ENCODE data around the gene SLC22A12.

The SLC22A12 gene

GRCh38 chr11:64603411-64604110 is 12.5 kb downstream of the SLC22A12 start:
- H4K91ac ChIP-seq (ENCODE audit: low read depth, low read length, poor library complexity): no peak overlapping the region
- H4K8ac ChIP-seq (ENCODE audit: low read depth, low read length): no peak overlapping the region
- H3K23ac ChIP-seq (ENCODE audit: low read depth, low read length, poor library complexity): peak overlapping the region; percentile 18
- no CpG with 5 or more reads among the region's 10 CpGs for WGBS, 2 donors (ENCODE audit: extremely low coverage in 2 of 2, insufficient read length in 2 of 2, insufficient replicate concordance in 1 of 2)
- no peak overlapping the region for H2BK12ac ChIP-seq (ENCODE audit: low read length)
- no peak overlapping the region for H3K9ac ChIP-seq (ENCODE audit: low read depth, low read length, poor library complexity)
- no peaks in the 10 kb centered on the region for H3K9me3 ChIP-seq (replicated peaks in 1 of 2; ENCODE audit: control insufficient read depth in 2 of 2, insufficient read depth in 1 of 2, low read depth in 1 of 2, low read length in 2 of 2)
- no peak overlapping the region for H3K4me2 ChIP-seq (ENCODE audit: insufficient read depth, low read length, poor library complexity, severe bottlenecking)
- H3K4ac ChIP-seq (ENCODE audit: low read length): no peak overlapping the region
- H2BK15ac ChIP-seq (ENCODE audit: low read length): peak overlapping the region; percentile 0
- H3K27me3 ChIP-seq (ENCODE audit: control insufficient read depth in 3 of 3, insufficient read depth in 3 of 3, low read depth in 1 of 3, low read length in 3 of 3): peaks cover 0 to 2% (median 0%) of the 10 kb centered on the region in 3 experiments
- H3K79me1 ChIP-seq (ENCODE audit: low read depth, low read length): no peaks in the 10 kb centered on the region
- H3K14ac ChIP-seq (ENCODE audit: low read length): no peak overlapping the region
- no peak overlapping the region for H2AFZ ChIP-seq (ENCODE audit: low read length)
- H3K18ac ChIP-seq (ENCODE audit: low read length): peak overlapping the region; percentile 54
- H3K4me1 ChIP-seq (ENCODE audit: control insufficient read depth in 2 of 2, insufficient read depth in 1 of 2, low read depth in 1 of 2, low read length in 2 of 2): peaks cover 10 to 28% of the 10 kb centered on the region in 2 donors
- no peak overlapping the region for H2BK120ac ChIP-seq (ENCODE audit: low read depth, low read length)
- H3K36me3 ChIP-seq (replicated peaks in 1 of 2; ENCODE audit: control insufficient read depth in 2 of 2, insufficient read depth in 2 of 2, low read length in 2 of 2): no peaks in the 10 kb centered on the region
- H2BK5ac ChIP-seq (ENCODE audit: low read length): no peak overlapping the region
- no peak overlapping the region for H3K4me3 ChIP-seq (ENCODE audit: low read length in 2 of 2)
- no peak overlapping the region for H3K27ac ChIP-seq (replicated peaks; ENCODE audit: low read length)
- H2AK5ac ChIP-seq (ENCODE audit: low read depth, low read length): no peak overlapping the region
- no peak for DNase-seq (ENCODE audit: low spot score)

- H2BK120ac ChIP-seq (ENCODE audit: low read depth, low read length): no peak overlapping the region
- no peak overlapping the region for H3K23ac ChIP-seq (ENCODE audit: low read depth, low read length, poor library complexity)
- peak overlapping the region; percentile 41 for H2BK15ac ChIP-seq (ENCODE audit: low read length)
- H2BK12ac ChIP-seq (ENCODE audit: low read length): no peak overlapping the region
- H3K4me1 ChIP-seq (ENCODE audit: control insufficient read depth in 2 of 2, insufficient read depth in 1 of 2, low read depth in 1 of 2, low read length in 2 of 2): peaks cover 14 to 29% of the 10 kb centered on the region in 2 donors
- H3K9me3 ChIP-seq (replicated peaks in 1 of 2; ENCODE audit: control insufficient read depth in 2 of 2, insufficient read depth in 1 of 2, low read depth in 1 of 2, low read length in 2 of 2): no peaks in the 10 kb centered on the region
- no peak overlapping the region for H3K9ac ChIP-seq (ENCODE audit: low read depth, low read length, poor library complexity)
- no CpG with 5 or more reads among the region's 7 CpGs for WGBS, 2 donors (ENCODE audit: extremely low coverage in 2 of 2, insufficient read length in 2 of 2, insufficient replicate concordance in 1 of 2)
- H3K4ac ChIP-seq (ENCODE audit: low read length): no peak overlapping the region
- no peak overlapping the region for H3K4me2 ChIP-seq (ENCODE audit: insufficient read depth, low read length, poor library complexity, severe bottlenecking)
- peaks cover 0 to 2% (median 0%) of the 10 kb centered on the region in 3 experiments for H3K27me3 ChIP-seq (ENCODE audit: control insufficient read depth in 3 of 3, insufficient read depth in 3 of 3, low read depth in 1 of 3, low read length in 3 of 3)
- no peak overlapping the region for H4K8ac ChIP-seq (ENCODE audit: low read depth, low read length)
- H3K4me3 ChIP-seq (ENCODE audit: low read length in 2 of 2): no peak overlapping the region
- no peaks in the 10 kb centered on the region for H3K79me1 ChIP-seq (ENCODE audit: low read depth, low read length)
- DNase-seq (ENCODE audit: low spot score): no peak
- no peak overlapping the region for H3K27ac ChIP-seq (replicated peaks; ENCODE audit: low read length)
- H2AFZ ChIP-seq (ENCODE audit: low read length): no peak overlapping the region
- H2AK5ac ChIP-seq (ENCODE audit: low read depth, low read length): peak overlapping the region; percentile 78
- no peak overlapping the region for H4K91ac ChIP-seq (ENCODE audit: low read depth, low read length, poor library complexity)
- no peaks in the 10 kb centered on the region for H3K36me3 ChIP-seq (replicated peaks in 1 of 2; ENCODE audit: control insufficient read depth in 2 of 2, insufficient read depth in 2 of 2, low read length in 2 of 2)
- no peak overlapping the region for H3K14ac ChIP-seq (ENCODE audit: low read length)
- H3K18ac ChIP-seq (ENCODE audit: low read length): no peak overlapping the region
- H2BK5ac ChIP-seq (ENCODE audit: low read length): no peak overlapping the region
Observed at GRCh38 chr11:64604458-64605243, 13.6 kb downstream of the SLC22A12 start.

- H4K91ac ChIP-seq (ENCODE audit: low read depth, low read length, poor library complexity): no peak overlapping the region
- H3K27ac ChIP-seq (replicated peaks; ENCODE audit: low read length): no peak overlapping the region
- no peak overlapping the region for H3K9ac ChIP-seq (ENCODE audit: low read depth, low read length, poor library complexity)
- H3K18ac ChIP-seq (ENCODE audit: low read length): peak overlapping the region; percentile 55
- H3K14ac ChIP-seq (ENCODE audit: low read length): no peak overlapping the region
- H3K4ac ChIP-seq (ENCODE audit: low read length): no peak overlapping the region
- no peak overlapping the region for H2AFZ ChIP-seq (ENCODE audit: low read length)
- no peak overlapping the region for H2BK12ac ChIP-seq (ENCODE audit: low read length)
- no peak overlapping the region for H2BK5ac ChIP-seq (ENCODE audit: low read length)
- H2BK120ac ChIP-seq (ENCODE audit: low read depth, low read length): no peak overlapping the region
- no peaks in the 10 kb centered on the region for H3K79me1 ChIP-seq (ENCODE audit: low read depth, low read length)
- no peak overlapping the region for H4K8ac ChIP-seq (ENCODE audit: low read depth, low read length)
- no peaks in the 10 kb centered on the region for H3K9me3 ChIP-seq (replicated peaks in 1 of 2; ENCODE audit: control insufficient read depth in 2 of 2, insufficient read depth in 1 of 2, low read depth in 1 of 2, low read length in 2 of 2)
- peaks cover 14 to 29% of the 10 kb centered on the region in 2 donors for H3K4me1 ChIP-seq (ENCODE audit: control insufficient read depth in 2 of 2, insufficient read depth in 1 of 2, low read depth in 1 of 2, low read length in 2 of 2)
- no peak for DNase-seq (ENCODE audit: low spot score)
- peak overlapping the region; percentile 69 for H3K23ac ChIP-seq (ENCODE audit: low read depth, low read length, poor library complexity)
- peak overlapping the region; percentile 41 for H2BK15ac ChIP-seq (ENCODE audit: low read length)
- no peak overlapping the region for H3K4me2 ChIP-seq (ENCODE audit: insufficient read depth, low read length, poor library complexity, severe bottlenecking)
- WGBS, 2 donors (ENCODE audit: extremely low coverage in 2 of 2, insufficient read length in 2 of 2, insufficient replicate concordance in 1 of 2): no CpG with 5 or more reads among the region's 10 CpGs
- no peak overlapping the region for H3K4me3 ChIP-seq (ENCODE audit: low read length in 2 of 2)
- no peaks in the 10 kb centered on the region for H3K36me3 ChIP-seq (replicated peaks in 1 of 2; ENCODE audit: control insufficient read depth in 2 of 2, insufficient read depth in 2 of 2, low read length in 2 of 2)
- H2AK5ac ChIP-seq (ENCODE audit: low read depth, low read length): peak overlapping the region; percentile 78
- H3K27me3 ChIP-seq (ENCODE audit: control insufficient read depth in 3 of 3, insufficient read depth in 3 of 3, low read depth in 1 of 3, low read length in 3 of 3): peaks cover 0 to 2% (median 0%) of the 10 kb centered on the region in 3 experiments
Observed at GRCh38 chr11:64605244-64605560, 14.2 kb downstream of the SLC22A12 start.
